Skeletal muscle satellite cell (primary cell): ENCODE results near the gene SIVA1.

Experiments used
- H3K27me3 ChIP-seq: 2 replicates; pipeline ENCODE4 v1.7.0; 2013; ENCODE audit warnings: low read length; ENCODE audit not compliant: control insufficient read depth, insufficient read depth
- H3K36me3 ChIP-seq: 2 replicates; pipeline ENCODE4 v1.7.0; 2013; ENCODE audit warnings: mild to moderate bottlenecking, control low read depth, low read length; ENCODE audit not compliant: insufficient read depth
- H3K4me1 ChIP-seq: 2 replicates; pipeline ENCODE4 v1.7.0; 2013; ENCODE audit warnings: low read length; ENCODE audit not compliant: control insufficient read depth, insufficient read depth
- H3K4me2 ChIP-seq: 2 replicates; pipeline ENCODE4 v1.7.0; 2013; ENCODE audit warnings: mild to moderate bottlenecking, low read length
- H3K4me3 ChIP-seq: 2 replicates; pipeline ENCODE4 v1.7.0; 2013; ENCODE audit warnings: low read length
- H3K9ac ChIP-seq: 2 replicates; pipeline ENCODE4 v1.7.0; 2013; ENCODE audit warnings: mild to moderate bottlenecking, low read depth, low read length, moderate library complexity
- H3K9me3 ChIP-seq: replicated peaks from 2 replicates; pipeline ENCODE4 v1.7.0; 2013; ENCODE audit warnings: mild to moderate bottlenecking, control low read depth, low read length

Gene SIVA1

GRCh38 chr14:104786726-104787675 is 34.1 kb downstream of the SIVA1 start:
- Histone ChIP-seq H3K9ac (no peak overlapping the region), H3K4me2 (peak overlapping the region; percentile 19), H3K27me3 (no peaks in the 10 kb centered on the region), H3K36me3 (peaks cover 43% of the 10 kb centered on the region), H3K4me3 (no peak overlapping the region), H3K4me1 (peaks cover 26% of the 10 kb centered on the region), H3K9me3 (no peaks in the 10 kb centered on the region)

- Histone ChIP-seq H3K9ac (no peak overlapping the region), H3K4me3 (no peak overlapping the region), H3K4me1 (peaks cover 33% of the 10 kb centered on the region), H3K36me3 (peaks cover 46% of the 10 kb centered on the region), H3K27me3 (no peaks in the 10 kb centered on the region), H3K9me3 (no peaks in the 10 kb centered on the region), H3K4me2 (no peak overlapping the region)
These were observed 34.8 kb downstream of the SIVA1 start for GRCh38 chr14:104787736-104788135.

- Histone ChIP-seq H3K36me3 (peaks cover 46% of the 10 kb centered on the region), H3K4me1 (peaks cover 39% of the 10 kb centered on the region), H3K4me3 (no peak overlapping the region), H3K27me3 (no peaks in the 10 kb centered on the region), H3K9ac (no peak overlapping the region), H3K9me3 (no peaks in the 10 kb centered on the region), H3K4me2 (no peak overlapping the region)
These were observed 35.3 kb downstream of the SIVA1 start for GRCh38 chr14:104788161-104788818.

GRCh38 chr14:104788873-104789663 is 36.1 kb downstream of the SIVA1 start:
- no peaks in the 10 kb centered on the region for H3K27me3 ChIP-seq
- H3K9me3 ChIP-seq: no peaks in the 10 kb centered on the region
- no peak overlapping the region for H3K9ac ChIP-seq
- no peak overlapping the region for H3K4me3 ChIP-seq
- no peak overlapping the region for H3K4me2 ChIP-seq
- peaks cover 46% of the 10 kb centered on the region for H3K36me3 ChIP-seq
- H3K4me1 ChIP-seq: peaks cover 46% of the 10 kb centered on the region

GRCh38 chr14:104789752-104790743 is 37.1 kb downstream of the SIVA1 start:
- Histone ChIP-seq H3K27me3 (no peaks in the 10 kb centered on the region), H3K4me2 (no peak overlapping the region), H3K9me3 (no peaks in the 10 kb centered on the region), H3K4me1 (peaks cover 50% of the 10 kb centered on the region), H3K4me3 (no peak overlapping the region), H3K36me3 (peaks cover 46% of the 10 kb centered on the region), H3K9ac (no peak overlapping the region)

GRCh38 chr14:104791425-104791824 is 38.5 kb downstream of the SIVA1 start:
- H3K27me3 ChIP-seq: no peaks in the 10 kb centered on the region
- H3K9ac ChIP-seq: no peak overlapping the region
- H3K9me3 ChIP-seq: no peaks in the 10 kb centered on the region
- peak overlapping the region; percentile 86 for H3K4me2 ChIP-seq
- peaks cover 51% of the 10 kb centered on the region for H3K4me1 ChIP-seq
- peaks cover 46% of the 10 kb centered on the region for H3K36me3 ChIP-seq
- H3K4me3 ChIP-seq: no peak overlapping the region

- Histone ChIP-seq H3K36me3 (peaks cover 39% of the 10 kb centered on the region), H3K9me3 (no peaks in the 10 kb centered on the region), H3K27me3 (no peaks in the 10 kb centered on the region), H3K9ac (peak overlapping the region; percentile 93), H3K4me3 (peak overlapping the region; percentile 29), H3K4me2 (peak overlapping the region; percentile 86), H3K4me1 (peaks cover 43% of the 10 kb centered on the region)
These were observed 39.3 kb downstream of the SIVA1 start for GRCh38 chr14:104792101-104792884.

GRCh38 chr14:104792945-104793702 is 40.2 kb downstream of the SIVA1 start:
- H3K4me2 ChIP-seq: peak overlapping the region; percentile 86
- peak overlapping the region; percentile 84 for H3K4me3 ChIP-seq
- no peaks in the 10 kb centered on the region for H3K27me3 ChIP-seq
- peak overlapping the region; percentile 93 for H3K9ac ChIP-seq
- H3K36me3 ChIP-seq: peaks cover 31% of the 10 kb centered on the region
- no peaks in the 10 kb centered on the region for H3K9me3 ChIP-seq
- H3K4me1 ChIP-seq: peaks cover 45% of the 10 kb centered on the region

- H3K4me3 ChIP-seq: peak overlapping the region; percentile 84
- no peaks in the 10 kb centered on the region for H3K9me3 ChIP-seq
- H3K27me3 ChIP-seq: no peaks in the 10 kb centered on the region
- peaks cover 45% of the 10 kb centered on the region for H3K4me1 ChIP-seq
- peaks cover 29% of the 10 kb centered on the region for H3K36me3 ChIP-seq
- H3K4me2 ChIP-seq: peak overlapping the region; percentile 86
- H3K9ac ChIP-seq: peak overlapping the region; percentile 93
These were observed 40.7 kb downstream of the SIVA1 start for GRCh38 chr14:104793703-104793959.
